Immature natural killer cell (primary cell): ENCODE data around the gene RNF125. TPM values are rescaled to one million over a fixed set of nuclear protein-coding genes. Genes with fewer than 3 reads are reported as not detected.

Experiments
- DNase-seq, 3 donors: peaks; one replicate each; pipeline ENCODE4 v3.0.0; 2022; ENCODE audit warnings: mixed read lengths in 1 of 3
- H3K27ac Mint-ChIP-seq, 6 donors: one replicate each; pipeline ENCODE4 v1.8.0; 2020; ENCODE audit warnings: mixed read lengths in 6 of 6, mild to moderate bottlenecking in 5 of 6, inconsistent platforms in 4 of 6, moderate library complexity in 3 of 6
- H3K27me3 Mint-ChIP-seq, 3 donors: one replicate each; pipeline ENCODE4 v1.8.0; 2020 to 2021; ENCODE audit warnings: low read depth in 3 of 3, mild to moderate bottlenecking in 3 of 3, mixed read lengths in 3 of 3, moderate library complexity in 3 of 3, inconsistent platforms in 1 of 3
- H3K36me3 Mint-ChIP-seq, 3 donors: one replicate each; pipeline ENCODE4 v1.8.0; 2020; ENCODE audit warnings: mixed read lengths in 3 of 3, inconsistent platforms in 2 of 3, mild to moderate bottlenecking in 2 of 3
- H3K4me1 Mint-ChIP-seq, 2 donors: one replicate each; pipeline ENCODE4 v1.8.0; 2020; ENCODE audit warnings: inconsistent platforms in 2 of 2, mild to moderate bottlenecking in 2 of 2, mixed read lengths in 2 of 2, moderate library complexity in 1 of 2
- H3K4me3 Mint-ChIP-seq, 5 donors: one replicate each; pipeline ENCODE4 v1.8.0; 2020; ENCODE audit warnings: mild to moderate bottlenecking in 5 of 5, mixed read lengths in 5 of 5, inconsistent platforms in 3 of 5, moderate library complexity in 3 of 5
- H3K9me3 Mint-ChIP-seq, 6 donors: one replicate each; pipeline ENCODE4 v1.8.0; 2020; ENCODE audit warnings: mild to moderate bottlenecking in 6 of 6, mixed read lengths in 6 of 6, inconsistent platforms in 4 of 6, moderate library complexity in 3 of 6
- polyA plus RNA-seq, 3 donors: library from polyadenylated mRNA; unstranded; fragments of 300-500 nt; fragmentation: Illumina TruSeq; gene quantifications; one replicate each; pipeline ENCODE4 v1.2.3, GENCODE V29; 2021

Gene RNF125
- polyA plus RNA-seq, 3 donors from 2014 or later: 73.0 to 132 (median 122) TPM

GRCh38 chr18:32110005-32110404, 91.4 kb downstream of the RNF125 start:
- DNase-seq: no peak
- H3K4me3 Mint-ChIP-seq: no peak overlapping the region
- peaks cover 0 to 13% (median 0%) of the 10 kb centered on the region in 3 donors for H3K36me3 Mint-ChIP-seq
- H3K9me3 Mint-ChIP-seq: no peaks in the 10 kb centered on the region
- H3K27me3 Mint-ChIP-seq: peaks cover 0 to 5% (median 0%) of the 10 kb centered on the region in 3 donors
- no peak overlapping the region for H3K27ac Mint-ChIP-seq
- H3K4me1 Mint-ChIP-seq: peaks cover 39 to 77% of the 10 kb centered on the region in 2 donors

- H3K27me3 Mint-ChIP-seq: peaks cover 0 to 5% (median 0%) of the 10 kb centered on the region in 3 donors
- peak overlapping the region in 4 of 6 donors; percentile 11 to 75 (median 48) for H3K27ac Mint-ChIP-seq
- no peak overlapping the region for H3K4me3 Mint-ChIP-seq
- H3K9me3 Mint-ChIP-seq: no peaks in the 10 kb centered on the region
- H3K4me1 Mint-ChIP-seq: peaks cover 32 to 75% of the 10 kb centered on the region in 2 donors
- peaks cover 0 to 25% (median 5%) of the 10 kb centered on the region in 3 donors for H3K36me3 Mint-ChIP-seq
- DNase-seq: no peak
Measured at GRCh38 chr18:32111706-32112105, 93.1 kb downstream of the RNF125 start.

GRCh38 chr18:32112826-32113225, 94.2 kb downstream of the RNF125 start:
- Mint-ChIP-seq H3K36me3 (peaks cover 5 to 34% (median 8%) of the 10 kb centered on the region in 3 donors), H3K27me3 (peaks cover 0 to 2% (median 0%) of the 10 kb centered on the region in 3 donors), H3K9me3 (no peaks in the 10 kb centered on the region), H3K4me1 (peaks cover 35 to 81% of the 10 kb centered on the region in 2 donors), H3K4me3 (no peak overlapping the region), H3K27ac (no peak overlapping the region)
- DNase-seq: no peak

GRCh38 chr18:32114293-32114942, 95.8 kb downstream of the RNF125 start:
- Mint-ChIP-seq H3K27ac (peak overlapping the region in 2 of 6 donors; percentile 48 to 54), H3K27me3 (peaks cover 0 to 1% (median 0%) of the 10 kb centered on the region in 3 donors), H3K36me3 (peaks cover 5 to 34% (median 9%) of the 10 kb centered on the region in 3 donors), H3K4me1 (peaks cover 29 to 69% of the 10 kb centered on the region in 2 donors), H3K9me3 (no peaks in the 10 kb centered on the region), H3K4me3 (no peak overlapping the region)
- no peak for DNase-seq

- Mint-ChIP-seq H3K36me3 (peaks cover 14 to 35% (median 17%) of the 10 kb centered on the region in 3 donors), H3K4me1 (peaks cover 11 to 44% of the 10 kb centered on the region in 2 donors), H3K4me3 (no peak overlapping the region), H3K27me3 (peaks cover 0 to 4% (median 3%) of the 10 kb centered on the region in 3 donors), H3K27ac (no peak overlapping the region), H3K9me3 (no peaks in the 10 kb centered on the region)
- no peak for DNase-seq
Measured at GRCh38 chr18:32122039-32122438, 103.4 kb downstream of the RNF125 start.

Other genes with a start within 250 kb of the RNF125 start
- 10 to 100 TPM; 15.3 to 24.5 (median 16.2) TPM for gene TRAPPC8, start 75.7 kb upstream of the RNF125 start, polyA plus RNA-seq
- gene RNF138, start 73.0 kb downstream of the RNF125 start, polyA plus RNA-seq: 10 to 100 TPM; 33.3 to 42.8 (median 38.2) TPM
- gene MEP1B, start 171.2 kb downstream of the RNF125 start, polyA plus RNA-seq: not detected